Uterus (tissue), 4 donors: ENCODE measurements around the gene CD4. TPM values are rescaled to one million over a fixed set of nuclear protein-coding genes. Genes with fewer than 3 reads are reported as not detected.

ENCODE experiments used
- DNase-seq, 2 donors: peaks; one replicate each; pipeline ENCODE4 v3.0.0-alpha.2; 2019 to 2020
- H3K27ac ChIP-seq, 2 donors: fragments of 200-600 bp; sonication (generic); 1 replicate in 1 of 2; 2 replicates in 1 of 2; pipeline ENCODE4 v1.5.1; 2016 to 2018
- H3K27me3 ChIP-seq, 2 donors: fragments of 200-600 bp; sonication (generic); one replicate each; pipeline ENCODE4 v1.5.1; 2018 to 2019; ENCODE audit warnings: control low read depth in 1 of 2
- H3K36me3 ChIP-seq, 2 donors: fragments of 200-600 bp; sonication (generic); one replicate each; pipeline ENCODE4 v1.5.1; 2019; ENCODE audit warnings: control low read depth in 1 of 2
- H3K4me1 ChIP-seq, 2 donors: fragments of 200-600 bp; sonication (generic); one replicate each; pipeline ENCODE4 v1.5.1; 2018 to 2019; ENCODE audit warnings: control low read depth in 1 of 2
- H3K4me3 ChIP-seq, 2 donors: fragments of 200-600 bp; sonication (generic); 1 replicate in 1 of 2; 2 replicates in 1 of 2; pipeline ENCODE4 v1.5.1; 2018 to 2019; ENCODE audit warnings: mild to moderate bottlenecking in 1 of 2
- H3K9me3 ChIP-seq, 2 donors: fragments of 200-600 bp; sonication (generic); one replicate each; pipeline ENCODE4 v1.5.1; 2019; ENCODE audit warnings: control low read depth in 1 of 2
- CTCF ChIP-seq, 4 experiments: fragments of 200-600 bp in 2 of 4; fragments of 450-650 bp in 2 of 4; sonication (generic) in 2 of 4; IDR thresholded peaks; one replicate each; pipeline ENCODE4 v1.5.1; 2016 to 2019; ENCODE audit warnings: antibody characterized with exemption in 4 of 4, mild to moderate bottlenecking in 2 of 4, moderate library complexity in 1 of 4
- POLR2A ChIP-seq, 2 donors: fragments of 450-650 bp; IDR thresholded peaks; one replicate each; pipeline ENCODE4 v1.6.1; 2016; ENCODE audit warnings: antibody characterized with exemption in 2 of 2, mild to moderate bottlenecking in 1 of 2, moderate library complexity in 1 of 2
- intact Hi-C: fragments of 100-400 bp; cut with DNase I; formaldehyde crosslinking; loops from one replicate; pipeline ENCODE4 v1.15.1; 2023; ENCODE audit warnings: low total_unique reads
- total RNA-seq, 4 donors: library from RNA; depleted of rRNA in 3 of 4; stranded (reverse); fragments of >200 nt in 3 of 4; gene quantifications; one replicate each; pipeline versions ENCODE4 v1.1.0 to v1.2.4, GENCODE V29; 2014 to 2023
- donor health status: DM: yes; HTN: yes; CAD: no.

CD4 gene
- total RNA-seq, 4 donors from 2014 or later: 1.0 to 24.3 (median 10.4) TPM

GRCh38 chr12:6748761-6749160 lies 40.6 kb upstream of the CD4 start:
- intact Hi-C loops: no loop called here
- Histone ChIP-seq H3K27ac (no peak overlapping the region), H3K4me1 (peaks cover under 1 to 4% of the 10 kb centered on the region in 2 donors), H3K36me3 (no peaks in the 10 kb centered on the region), H3K27me3 (no peaks in the 10 kb centered on the region), H3K4me3 (no peak overlapping the region), H3K9me3 (no peaks in the 10 kb centered on the region)
- TF ChIP-seq CTCF (IDR thresholded peaks at IDR 0.05): no peak
- no peak for TF ChIP-seq POLR2A (IDR thresholded peaks at IDR 0.05)
- DNase-seq: no peak

GRCh38 chr12:6750506-6750905 lies 38.8 kb upstream of the CD4 start:
- Histone ChIP-seq H3K27me3 (no peaks in the 10 kb centered on the region), H3K36me3 (no peaks in the 10 kb centered on the region), H3K27ac (no peak overlapping the region), H3K4me1 (peaks cover 4 to 7% of the 10 kb centered on the region in 2 donors), H3K9me3 (no peaks in the 10 kb centered on the region), H3K4me3 (no peak overlapping the region)
- DNase-seq: no peak
- no peak for TF ChIP-seq POLR2A (IDR thresholded peaks at IDR 0.05)
- intact Hi-C loops: loop anchor here (10.0 kb wide), 1 partner anchor 74 kb away; the partner anchor contains the start of genes GPR162 and P3H3

- intact Hi-C loops: loop anchor here (10.0 kb wide), 1 partner anchor 73 kb away; the partner anchor contains the start of genes GPR162 and P3H3
- no peaks in the 10 kb centered on the region for H3K27me3 ChIP-seq
- peak overlapping the region; percentile 97 to 100 for H3K27ac ChIP-seq
- H3K36me3 ChIP-seq: no peaks in the 10 kb centered on the region
- peak in 1 of 2 donors; percentile 29 for DNase-seq
- peaks cover 4 to 7% of the 10 kb centered on the region in 2 donors for H3K4me1 ChIP-seq
- TF ChIP-seq POLR2A (IDR thresholded peaks at IDR 0.05) (no peak), CTCF (IDR thresholded peaks at IDR 0.05) (no peak)
- no peak overlapping the region for H3K4me3 ChIP-seq
- no peaks in the 10 kb centered on the region for H3K9me3 ChIP-seq
Observed at GRCh38 chr12:6751767-6752166, 37.6 kb upstream of the CD4 start.

GRCh38 chr12:6752167-6752920 lies 37.0 kb upstream of the CD4 start:
- Histone ChIP-seq H3K27me3 (no peaks in the 10 kb centered on the region), H3K9me3 (no peaks in the 10 kb centered on the region), H3K27ac (peak overlapping the region; percentile 97 to 100), H3K4me1 (peaks cover 4 to 7% of the 10 kb centered on the region in 2 donors), H3K36me3 (no peaks in the 10 kb centered on the region), H3K4me3 (peak overlapping the region; percentile 82 to 84)
- DNase-seq: peak; percentile 27 to 65
- TF ChIP-seq POLR2A (IDR thresholded peaks at IDR 0.05): no peak
- no peak for TF ChIP-seq CTCF (IDR thresholded peaks at IDR 0.05)
- intact Hi-C loops: loop anchor here (10.0 kb wide), 1 partner anchor 72 kb away; the partner anchor contains the start of genes GPR162 and P3H3

GRCh38 chr12:6752921-6753771 lies 36.2 kb upstream of the CD4 start, which contains the start of gene MLF2:
Gene MLF2, minus strand, starts transcription at chr12:6753141. Its CDS starts 807 bp downstream, at chr12:6752334.
- peak; percentile 99 for DNase-seq
- intact Hi-C loops: loop anchor here (10.0 kb wide), 1 partner anchor 72 kb away; the partner anchor contains the start of genes GPR162 and P3H3
- TF ChIP-seq CTCF (IDR thresholded peaks at IDR 0.05): peak in 3 of 4 experiments; percentile 34 to 95 (median 91)
- peak; percentile 98 to 99 for TF ChIP-seq POLR2A (IDR thresholded peaks at IDR 0.05)
- no peaks in the 10 kb centered on the region for H3K36me3 ChIP-seq
- no peaks in the 10 kb centered on the region for H3K9me3 ChIP-seq
- H3K27me3 ChIP-seq: no peaks in the 10 kb centered on the region
- H3K4me1 ChIP-seq: peaks cover 4 to 7% of the 10 kb centered on the region in 2 donors
- peak within 1 kb of the TSS; percentile 82 to 84 for H3K4me3 ChIP-seq
- H3K27ac ChIP-seq: peak within 1 kb of the TSS; percentile 97 to 100
